GM18909 (cell line): ENCODE measurements around the gene TRMT112.
"Not testable (repeated sequence)": the region's sequence is repeated elsewhere in the genome, so short reads cannot be mapped to it uniquely, and the experiment has no call there.

Source experiments
- ATAC-seq: cut with Tn5 transposase; IDR thresholded peaks from one replicate; pipeline ENCODE4 v1.9.1; 2021; ENCODE audit warnings: mild to moderate bottlenecking; ENCODE audit not compliant: unreplicated experiment, poor library complexity

The TRMT112 gene

GRCh38 chr11:64314805-64315561 is 2.4 kb downstream of the TRMT112 start:
- ATAC-seq = no peak

GRCh38 chr11:64314146-64314804 is 3.1 kb downstream of the TRMT112 start:
- ATAC-seq = no peak

GRCh38 chr11:64313491-64314145 is 3.7 kb downstream of the TRMT112 start:
- ATAC-seq = no peak

DNA sequence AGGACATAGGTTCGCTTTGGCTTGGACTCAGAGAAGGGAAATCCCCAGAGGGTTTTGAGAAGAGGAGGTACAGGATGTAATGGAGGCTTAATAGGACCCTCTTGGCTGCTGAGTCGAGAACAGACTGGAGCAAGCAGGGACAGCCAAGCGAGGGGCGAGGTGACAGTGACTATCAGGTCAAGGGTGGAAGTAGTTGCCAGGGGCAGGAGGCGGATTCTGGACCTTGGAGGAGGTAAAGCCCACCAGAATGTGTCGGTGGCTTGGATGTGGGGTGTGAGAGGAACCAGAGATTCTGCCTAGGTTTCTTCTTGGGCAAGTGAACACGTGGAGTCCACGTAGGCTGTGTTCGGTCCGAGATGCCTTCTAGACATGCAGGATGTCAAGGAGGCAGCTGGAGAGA is 4.4 kb downstream of the TRMT112 start:
- ATAC-seq = no peak

GRCh38 chr11:64307795-64308194 is 9.6 kb downstream of the TRMT112 start:
- not testable (repeated sequence) for ATAC-seq

DNA sequence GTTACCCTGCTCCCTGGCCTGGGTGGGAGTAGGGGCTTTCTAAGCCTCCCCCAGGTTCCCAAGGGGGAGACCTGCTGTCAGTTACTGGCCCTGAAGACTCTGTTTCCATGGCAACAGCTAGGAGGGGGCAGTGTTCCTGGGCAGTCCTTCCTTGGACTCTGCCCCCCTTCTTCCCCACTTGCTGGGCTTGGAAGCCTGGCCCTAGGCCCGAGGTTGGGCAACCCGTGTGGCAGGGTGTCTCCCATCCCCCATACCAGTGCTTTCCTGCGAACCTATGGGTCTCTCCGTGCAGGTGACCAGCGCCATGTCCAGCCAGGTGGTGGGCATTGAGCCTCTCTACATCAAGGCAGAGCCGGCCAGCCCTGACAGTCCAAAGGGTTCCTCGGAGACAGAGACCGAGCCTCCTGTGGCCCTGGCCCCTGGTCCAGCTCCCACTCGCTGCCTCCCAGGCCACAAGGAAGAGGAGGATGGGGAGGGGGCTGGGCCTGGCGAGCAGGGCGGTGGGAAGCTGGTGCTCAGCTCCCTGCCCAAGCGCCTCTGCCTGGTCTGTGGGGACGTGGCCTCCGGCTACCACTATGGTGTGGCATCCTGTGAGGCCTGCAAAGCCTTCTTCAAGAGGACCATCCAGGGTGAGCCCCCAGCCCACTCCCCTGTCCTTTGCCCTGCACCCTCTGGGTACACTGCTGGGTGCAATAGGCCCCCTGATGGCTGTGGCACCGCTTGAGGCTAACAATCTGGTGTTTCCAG is 10.3 kb downstream of the TRMT112 start:
- ATAC-seq = no peak

GRCh38 chr11:64306563-64306875 is 10.8 kb downstream of the TRMT112 start:
- ATAC-seq = no peak

GRCh38 chr11:64305691-64306562 is 11.4 kb downstream of the TRMT112 start:
- ATAC-seq = peak; percentile 24

DNA sequence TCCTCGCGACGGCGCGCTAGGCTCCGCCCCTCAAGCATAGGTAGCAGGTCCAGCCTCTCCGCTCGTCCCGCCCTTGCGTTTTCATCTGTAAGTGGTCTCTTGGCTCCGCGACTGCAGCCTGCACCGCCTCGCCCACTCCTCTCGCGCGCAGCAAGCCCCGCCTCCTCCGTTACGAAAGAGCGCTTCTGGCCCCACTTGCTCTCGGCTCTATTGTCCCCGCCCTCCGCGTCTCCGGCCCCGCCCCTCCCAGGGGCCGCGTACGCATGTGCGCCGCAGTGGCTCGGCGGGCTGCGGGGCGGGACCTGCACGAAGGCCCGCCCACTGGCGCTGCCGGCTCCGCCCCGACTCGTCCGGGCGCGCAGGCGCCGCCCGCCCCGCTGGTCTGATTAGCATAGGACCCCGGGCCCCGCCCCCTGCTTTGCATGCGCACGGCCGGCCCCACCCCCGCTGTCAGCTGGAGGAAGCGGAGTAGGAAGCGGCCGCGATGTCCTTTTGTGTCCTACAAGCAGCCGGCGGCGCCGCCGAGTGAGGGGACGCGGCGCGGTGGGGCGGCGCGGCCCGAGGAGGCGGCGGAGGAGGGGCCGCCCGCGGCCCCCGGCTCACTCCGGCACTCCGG is 12.2 kb downstream of the TRMT112 start, which contains the start of gene ESRRA:
TSS of gene ESRRA (plus strand) at position 450 of the 616 bp plus-strand sequence. CDS start 1,656 bp downstream, outside the sequence.
- peak; percentile 79 for ATAC-seq

- peak; percentile 34 for ATAC-seq
Measured at GRCh38 chr11:64304316-64305072, 12.9 kb downstream of the TRMT112 start.

DNA sequence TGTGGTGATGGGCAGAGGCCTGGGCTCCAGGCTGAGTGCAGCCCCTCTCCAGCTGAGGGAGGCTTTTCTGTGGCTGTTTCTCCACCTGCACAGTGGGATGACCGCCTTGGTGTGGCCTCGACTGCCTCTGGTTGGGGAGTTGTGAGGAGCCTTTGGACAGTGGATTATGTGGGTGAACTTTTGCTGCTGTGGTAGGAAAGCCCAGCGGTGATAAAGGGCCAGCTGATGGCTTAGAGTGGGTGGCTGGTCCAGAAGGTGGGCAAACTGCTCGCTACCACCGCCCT is 13.4 kb downstream of the TRMT112 start:
- no peak for ATAC-seq

- no peak for ATAC-seq
Measured at GRCh38 chr11:64303109-64304031, 14.0 kb downstream of the TRMT112 start.

DNA sequence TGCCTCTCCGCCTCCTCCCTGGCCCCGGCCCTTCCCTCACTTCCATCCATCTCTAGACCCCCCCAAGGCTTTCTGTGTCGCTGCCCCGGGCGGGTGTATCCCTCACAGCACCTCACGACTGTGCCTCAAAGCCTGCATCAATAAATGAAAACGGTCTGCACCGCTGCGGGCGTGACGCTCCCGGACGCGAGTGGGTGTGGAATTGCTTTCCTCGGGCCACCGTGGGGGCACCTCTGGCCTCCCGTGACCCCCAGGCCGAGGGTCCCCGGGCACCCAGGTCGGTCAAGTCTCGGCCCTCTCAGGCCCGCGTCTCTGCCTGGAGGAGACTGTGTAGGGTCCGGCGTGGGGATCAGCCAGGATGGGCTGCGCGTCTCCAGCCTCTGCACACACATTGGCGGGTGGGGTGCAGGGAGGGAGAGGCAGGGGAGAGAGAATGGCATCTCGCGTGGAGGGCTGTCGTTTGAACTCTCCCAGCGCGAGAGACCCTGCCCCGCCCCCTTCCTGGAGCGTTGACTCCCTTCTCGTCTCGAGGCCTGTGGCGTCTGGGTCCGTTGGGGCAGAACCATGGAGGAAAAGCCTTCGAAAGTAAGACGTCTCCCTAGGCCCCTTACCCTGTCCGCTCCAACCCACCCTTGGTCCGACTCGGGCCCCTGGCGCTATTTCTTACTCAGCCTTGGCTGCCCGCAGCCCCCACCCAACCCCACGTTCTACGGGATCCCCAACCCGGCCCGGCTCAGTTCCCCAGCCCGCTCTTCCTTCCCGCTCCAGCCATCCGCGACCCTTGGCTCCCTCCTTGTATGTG is 17.3 kb downstream of the TRMT112 start, which contains the start of gene CATSPERZ:
TSS of gene CATSPERZ (plus strand) at position 512 of the 802 bp plus-strand sequence. CDS start at position 565, 53 bp downstream.
- no peak for ATAC-seq

DNA sequence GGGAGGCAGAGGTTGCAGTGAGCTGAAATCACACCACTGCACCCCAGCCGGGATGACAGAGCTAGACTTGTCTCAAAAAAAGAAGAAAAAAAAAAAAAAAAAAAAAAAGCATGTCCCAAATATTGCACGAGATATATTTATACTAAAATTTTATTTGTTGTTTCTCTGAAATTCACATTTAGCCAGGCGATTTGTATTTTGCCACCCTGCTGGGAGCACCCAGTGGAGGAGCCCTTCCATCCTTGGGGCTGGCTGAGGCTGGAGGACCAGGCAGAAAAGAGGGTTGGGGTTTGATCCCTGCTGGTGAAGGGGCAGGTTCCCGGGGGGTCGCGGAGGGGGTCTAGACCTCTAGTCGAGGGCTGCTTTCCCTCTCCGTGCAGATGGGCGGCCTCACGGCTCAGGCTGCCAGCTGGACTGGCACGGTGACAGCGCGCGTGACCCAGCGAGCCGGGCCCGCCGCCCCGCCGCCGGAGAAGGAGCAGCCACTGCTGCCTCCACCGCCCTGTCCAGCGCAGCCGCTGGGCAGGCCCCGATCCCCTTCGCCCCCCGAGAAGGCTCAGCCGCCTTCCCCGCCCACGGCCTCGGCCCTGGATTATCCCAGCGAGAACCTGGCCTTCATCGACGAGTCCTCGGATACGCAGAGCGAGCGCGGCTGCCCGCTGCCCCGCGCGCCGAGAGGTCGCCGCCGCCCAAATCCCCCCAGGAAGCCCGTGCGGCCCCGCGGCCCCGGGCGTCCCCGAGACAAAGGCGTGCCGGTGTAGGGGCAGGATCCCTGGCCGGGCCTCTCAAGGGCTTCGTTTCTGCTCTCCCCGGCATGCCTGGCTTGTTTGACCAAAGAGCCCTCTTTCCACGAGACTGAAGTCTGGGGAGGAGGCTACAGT is 18.2 kb downstream of the TRMT112 start:
- no peak for ATAC-seq

- ATAC-seq = no peak
Measured at GRCh38 chr11:64297699-64298358, 19.5 kb downstream of the TRMT112 start.
